Measurements from ENCODE around the gene GPR12. TPM values are rescaled to one million over a fixed set of nuclear protein-coding genes. Genes with fewer than 3 reads are reported as not detected.
A peak's percentile ranks its signal among the peaks of the same experiment; 100 is the strongest.

The GPR12 gene
- total RNA-seq, 1 donor from 2014 or later, result not detected

DNA sequence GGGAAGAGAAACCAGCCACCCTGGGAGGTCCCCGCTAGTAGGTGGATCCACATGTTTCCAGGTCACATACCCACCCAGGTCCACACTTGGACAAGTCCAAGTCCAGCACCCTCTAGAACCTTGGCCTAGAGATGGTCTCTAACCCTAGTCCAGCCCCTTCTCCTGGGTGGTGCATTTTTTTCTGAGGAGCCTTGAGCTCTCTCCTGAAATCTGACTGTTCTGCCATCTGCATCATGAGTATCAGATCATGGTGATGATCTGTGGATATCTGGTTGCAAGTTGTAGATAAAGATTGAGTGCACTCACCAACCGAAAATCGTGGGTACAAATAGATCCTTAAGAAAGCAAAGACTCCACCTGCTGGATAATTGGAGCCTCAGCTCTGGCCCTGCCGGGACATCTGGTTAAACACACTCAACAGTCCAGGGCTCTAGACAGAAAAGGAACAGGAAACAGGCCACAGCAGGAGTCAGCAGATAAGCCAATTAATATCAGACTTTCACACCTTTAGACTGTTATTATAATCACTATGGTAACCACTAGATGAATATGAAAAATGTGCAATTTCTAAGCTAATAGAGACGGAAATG is 41.1 kb downstream of the GPR12 start:
- Histone ChIP-seq H3K27me3 (no peaks in the 10 kb centered on the region), H3K27ac (no peak overlapping the region), H3K36me3 (no peaks in the 10 kb centered on the region), H3K4me3 (no peak overlapping the region), H3K4me1 (no peaks in the 10 kb centered on the region), H3K9me3 (no peaks in the 10 kb centered on the region)
- intact Hi-C loops (cut with DNase I), result no loop called here
- DNase-seq (ENCODE audit: extremely low spot score in 2 of 2), result peak in 1 of 2 donors; percentile 52
- TF ChIP-seq, protein P1, sequence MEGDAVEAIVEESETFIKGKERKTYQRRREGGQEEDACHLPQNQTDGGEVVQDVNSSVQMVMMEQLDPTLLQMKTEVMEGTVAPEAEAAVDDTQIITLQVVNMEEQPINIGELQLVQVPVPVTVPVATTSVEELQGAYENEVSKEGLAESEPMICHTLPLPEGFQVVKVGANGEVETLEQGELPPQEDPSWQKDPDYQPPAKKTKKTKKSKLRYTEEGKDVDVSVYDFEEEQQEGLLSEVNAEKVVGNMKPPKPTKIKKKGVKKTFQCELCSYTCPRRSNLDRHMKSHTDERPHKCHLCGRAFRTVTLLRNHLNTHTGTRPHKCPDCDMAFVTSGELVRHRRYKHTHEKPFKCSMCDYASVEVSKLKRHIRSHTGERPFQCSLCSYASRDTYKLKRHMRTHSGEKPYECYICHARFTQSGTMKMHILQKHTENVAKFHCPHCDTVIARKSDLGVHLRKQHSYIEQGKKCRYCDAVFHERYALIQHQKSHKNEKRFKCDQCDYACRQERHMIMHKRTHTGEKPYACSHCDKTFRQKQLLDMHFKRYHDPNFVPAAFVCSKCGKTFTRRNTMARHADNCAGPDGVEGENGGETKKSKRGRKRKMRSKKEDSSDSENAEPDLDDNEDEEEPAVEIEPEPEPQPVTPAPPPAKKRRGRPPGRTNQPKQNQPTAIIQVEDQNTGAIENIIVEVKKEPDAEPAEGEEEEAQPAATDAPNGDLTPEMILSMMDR (IDR thresholded peaks at IDR 0.05), result no peak

DNA sequence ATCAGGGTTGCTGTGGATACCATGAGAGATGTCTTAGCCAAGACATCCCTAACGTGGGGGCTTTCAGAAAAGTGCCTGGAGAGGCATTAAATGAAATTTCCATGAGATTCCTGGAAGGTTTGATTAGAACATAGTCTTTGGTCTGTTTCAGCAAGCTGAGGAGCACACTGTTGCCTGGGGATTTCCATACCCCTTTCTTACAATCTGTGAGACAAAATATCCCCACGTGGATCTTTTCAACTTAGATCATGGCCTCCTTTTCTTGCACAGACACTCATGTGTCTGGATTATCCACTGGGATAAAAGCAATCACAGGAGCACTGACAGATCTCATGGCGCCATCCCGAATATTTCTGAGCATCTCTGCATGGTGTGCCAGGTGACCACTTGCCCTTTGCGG is 41.7 kb downstream of the GPR12 start:
- H3K4me3 ChIP-seq, result no peak overlapping the region

DNA sequence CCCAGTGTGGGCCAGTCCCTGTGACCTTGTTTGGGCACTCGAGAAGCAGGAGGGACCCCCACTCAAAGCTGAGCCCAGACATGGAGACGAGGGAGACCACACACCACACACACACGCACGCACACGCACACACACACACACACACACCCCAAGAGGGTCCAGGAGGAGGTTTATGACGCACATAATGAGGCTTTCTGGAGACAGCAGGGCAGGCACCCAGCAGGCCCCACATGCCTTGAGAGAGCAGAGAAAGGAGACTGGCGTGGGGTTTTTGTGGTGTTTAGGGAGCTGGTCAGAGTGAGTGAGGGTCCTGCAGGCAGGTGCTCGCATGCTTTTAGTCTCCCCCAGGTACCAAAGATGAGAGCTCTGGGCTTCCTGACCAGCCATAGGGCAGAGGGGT is 42.4 kb downstream of the GPR12 start:
- no peaks in the 10 kb centered on the region for H3K36me3 ChIP-seq
- intact Hi-C loops (cut with DNase I), result no loop called here
- H3K4me1 ChIP-seq, result no peaks in the 10 kb centered on the region
- H3K4me3 ChIP-seq, result no peak overlapping the region
- no peak overlapping the region for H3K27ac ChIP-seq
- peak in 1 of 2 donors; percentile 77 for DNase-seq (ENCODE audit: extremely low spot score in 2 of 2)
- H3K9me3 ChIP-seq, result no peaks in the 10 kb centered on the region
- no peak for TF ChIP-seq POLR2A (IDR thresholded peaks at IDR 0.05)
- TF ChIP-seq, protein P1 (IDR thresholded peaks at IDR 0.05), result no peak
- TF ChIP-seq POLR2AphosphoS5 (IDR thresholded peaks at IDR 0.05; ENCODE audit: insufficient read depth in 1 of 2, low read depth in 1 of 2), result no peak
- H3K27me3 ChIP-seq, result no peaks in the 10 kb centered on the region

More for the DNA sequence above, 41.7 kb downstream of the GPR12 start:
- no peaks in the 10 kb centered on the region for H3K9me3 ChIP-seq
- H3K36me3 ChIP-seq, result no peaks in the 10 kb centered on the region
- no peaks in the 10 kb centered on the region for H3K27me3 ChIP-seq
- no peak overlapping the region for H3K27ac ChIP-seq
- TF ChIP-seq, protein P1 (IDR thresholded peaks at IDR 0.05), result no peak
- no peak for TF ChIP-seq POLR2A (IDR thresholded peaks at IDR 0.05)
- intact Hi-C loops (cut with DNase I), result no loop called here
- no peaks in the 10 kb centered on the region for H3K4me1 ChIP-seq
- DNase-seq (ENCODE audit: extremely low spot score in 2 of 2), result peak in 1 of 2 donors; percentile 13

DNA sequence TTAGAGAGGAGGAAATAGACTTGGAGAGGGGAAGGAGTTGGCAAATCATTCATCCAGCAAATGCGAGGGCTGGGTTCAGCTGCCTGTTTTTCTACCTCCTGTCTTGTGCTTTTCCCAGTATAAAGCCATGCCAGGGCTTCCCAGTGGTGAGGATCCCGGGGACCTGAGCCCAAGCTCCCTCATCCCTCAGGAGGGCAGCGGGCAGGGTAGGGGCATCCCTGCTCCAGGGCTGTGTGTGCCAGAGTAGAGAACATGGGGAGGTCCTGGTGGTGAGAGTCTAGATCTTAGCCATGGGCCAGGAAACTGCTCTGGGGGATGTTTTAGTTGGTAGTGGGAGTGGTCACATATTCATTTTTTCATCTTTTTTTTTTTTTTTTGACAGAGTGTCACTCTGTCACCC is 43.6 kb downstream of the GPR12 start:
- no peaks in the 10 kb centered on the region for H3K4me1 ChIP-seq
- intact Hi-C loops (cut with DNase I), result no loop called here
- H3K9me3 ChIP-seq, result no peaks in the 10 kb centered on the region
- H3K27me3 ChIP-seq, result no peaks in the 10 kb centered on the region
- no peak overlapping the region for H3K27ac ChIP-seq
- no peak overlapping the region for H3K4me3 ChIP-seq
- peak in 1 of 2 donors; percentile 56 for DNase-seq (ENCODE audit: extremely low spot score in 2 of 2)
- H3K36me3 ChIP-seq, result no peaks in the 10 kb centered on the region
- no peak for TF ChIP-seq POLR2A (IDR thresholded peaks at IDR 0.05)
- no peak for TF ChIP-seq POLR2AphosphoS5 (IDR thresholded peaks at IDR 0.05; ENCODE audit: insufficient read depth in 1 of 2, low read depth in 1 of 2)
- TF ChIP-seq, protein P1 (IDR thresholded peaks at IDR 0.05), result no peak

DNA sequence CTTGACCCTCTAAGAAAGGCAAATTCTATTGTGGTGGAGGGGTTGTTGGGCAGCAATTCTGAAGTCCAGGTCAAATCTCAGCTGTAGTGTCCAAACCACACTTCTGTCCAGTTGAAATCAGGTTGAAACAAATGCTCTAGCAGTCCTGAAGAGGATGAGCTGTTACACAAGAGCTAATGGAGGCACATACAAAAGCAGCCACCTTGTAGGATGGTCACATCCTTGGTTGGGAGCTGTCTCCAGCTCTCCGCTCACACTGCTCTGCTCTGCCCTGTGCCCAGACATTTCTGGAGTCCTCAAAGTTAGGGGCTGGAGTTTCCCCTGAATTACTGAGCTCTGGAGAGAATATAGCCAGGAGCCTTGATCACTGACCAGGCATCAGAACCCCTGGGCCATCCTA is 47.2 kb downstream of the GPR12 start:
- TF ChIP-seq, protein P1 (IDR thresholded peaks at IDR 0.05), result no peak
- TF ChIP-seq POLR2A (IDR thresholded peaks at IDR 0.05), result no peak
- TF ChIP-seq POLR2AphosphoS5 (IDR thresholded peaks at IDR 0.05; ENCODE audit: insufficient read depth in 1 of 2, low read depth in 1 of 2), result no peak
- no peaks in the 10 kb centered on the region for H3K4me1 ChIP-seq
- no peaks in the 10 kb centered on the region for H3K36me3 ChIP-seq
- intact Hi-C loops (cut with DNase I), result no loop called here
- H3K9me3 ChIP-seq, result no peaks in the 10 kb centered on the region
- no peaks in the 10 kb centered on the region for H3K27me3 ChIP-seq
- no peak overlapping the region for H3K27ac ChIP-seq
- H3K4me3 ChIP-seq, result no peak overlapping the region
- peak in 1 of 2 donors; percentile 58 for DNase-seq (ENCODE audit: extremely low spot score in 2 of 2)

Measured in vagina (tissue), 2 donors.